GM12875 (cell line): ENCODE results near the gene CDK15.

ENCODE experiments used
- H3K4me3 ChIP-seq: one replicate; pipeline ENCODE4 v1.5.1; 2011; ENCODE audit warnings: low read depth, low read length, control low read depth
- TF ChIP-seq, protein P1 (sequence below): IDR thresholded peaks from 2 replicates; pipeline ENCODE4 v1.5.1; 2011; ENCODE audit warnings: low read depth, mild to moderate bottlenecking, control low read depth, inconsistent platforms, low read length, moderate library complexity, borderline replicate concordance; ENCODE audit not compliant: insufficient read depth

Gene CDK15

DNA sequence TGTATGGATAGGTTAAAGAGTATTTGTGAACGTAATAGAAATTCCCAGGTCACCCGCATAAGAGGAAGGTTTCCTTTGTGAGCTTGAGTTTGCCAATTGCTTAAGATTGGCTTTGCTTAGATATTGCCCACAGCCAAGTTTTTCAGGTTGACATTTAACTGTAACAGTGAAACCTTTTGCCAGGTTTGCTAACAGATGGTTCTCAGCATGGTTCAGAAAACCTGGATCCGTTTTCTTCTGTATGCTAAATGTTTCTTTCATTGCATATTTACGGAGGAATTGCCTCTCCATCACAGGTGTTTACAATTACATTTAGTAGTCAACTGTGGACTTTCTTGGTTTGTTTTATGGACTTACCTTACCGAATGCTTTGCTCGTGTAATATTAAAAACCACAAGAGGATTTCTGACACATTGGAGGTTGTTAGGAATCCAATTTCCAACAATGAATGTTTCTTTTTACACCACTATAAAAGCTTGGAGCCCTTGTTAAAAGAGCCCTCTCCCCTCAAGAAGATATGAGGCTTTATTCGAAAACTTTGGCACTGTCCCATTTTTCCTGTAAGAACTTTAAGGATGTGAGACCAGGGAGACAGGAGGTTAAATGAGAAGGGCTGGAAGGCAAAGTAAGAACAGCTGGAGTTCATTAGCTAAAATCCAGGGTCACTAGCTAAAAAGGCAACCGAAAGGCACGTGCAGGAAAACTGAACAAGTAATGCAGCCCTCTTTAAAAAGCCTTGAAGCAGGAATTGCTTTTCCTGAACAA is 7.8 kb downstream of the CDK15 start:
- no peak overlapping the region for H3K4me3 ChIP-seq
- TF ChIP-seq, protein P1, sequence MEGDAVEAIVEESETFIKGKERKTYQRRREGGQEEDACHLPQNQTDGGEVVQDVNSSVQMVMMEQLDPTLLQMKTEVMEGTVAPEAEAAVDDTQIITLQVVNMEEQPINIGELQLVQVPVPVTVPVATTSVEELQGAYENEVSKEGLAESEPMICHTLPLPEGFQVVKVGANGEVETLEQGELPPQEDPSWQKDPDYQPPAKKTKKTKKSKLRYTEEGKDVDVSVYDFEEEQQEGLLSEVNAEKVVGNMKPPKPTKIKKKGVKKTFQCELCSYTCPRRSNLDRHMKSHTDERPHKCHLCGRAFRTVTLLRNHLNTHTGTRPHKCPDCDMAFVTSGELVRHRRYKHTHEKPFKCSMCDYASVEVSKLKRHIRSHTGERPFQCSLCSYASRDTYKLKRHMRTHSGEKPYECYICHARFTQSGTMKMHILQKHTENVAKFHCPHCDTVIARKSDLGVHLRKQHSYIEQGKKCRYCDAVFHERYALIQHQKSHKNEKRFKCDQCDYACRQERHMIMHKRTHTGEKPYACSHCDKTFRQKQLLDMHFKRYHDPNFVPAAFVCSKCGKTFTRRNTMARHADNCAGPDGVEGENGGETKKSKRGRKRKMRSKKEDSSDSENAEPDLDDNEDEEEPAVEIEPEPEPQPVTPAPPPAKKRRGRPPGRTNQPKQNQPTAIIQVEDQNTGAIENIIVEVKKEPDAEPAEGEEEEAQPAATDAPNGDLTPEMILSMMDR = no peak

DNA sequence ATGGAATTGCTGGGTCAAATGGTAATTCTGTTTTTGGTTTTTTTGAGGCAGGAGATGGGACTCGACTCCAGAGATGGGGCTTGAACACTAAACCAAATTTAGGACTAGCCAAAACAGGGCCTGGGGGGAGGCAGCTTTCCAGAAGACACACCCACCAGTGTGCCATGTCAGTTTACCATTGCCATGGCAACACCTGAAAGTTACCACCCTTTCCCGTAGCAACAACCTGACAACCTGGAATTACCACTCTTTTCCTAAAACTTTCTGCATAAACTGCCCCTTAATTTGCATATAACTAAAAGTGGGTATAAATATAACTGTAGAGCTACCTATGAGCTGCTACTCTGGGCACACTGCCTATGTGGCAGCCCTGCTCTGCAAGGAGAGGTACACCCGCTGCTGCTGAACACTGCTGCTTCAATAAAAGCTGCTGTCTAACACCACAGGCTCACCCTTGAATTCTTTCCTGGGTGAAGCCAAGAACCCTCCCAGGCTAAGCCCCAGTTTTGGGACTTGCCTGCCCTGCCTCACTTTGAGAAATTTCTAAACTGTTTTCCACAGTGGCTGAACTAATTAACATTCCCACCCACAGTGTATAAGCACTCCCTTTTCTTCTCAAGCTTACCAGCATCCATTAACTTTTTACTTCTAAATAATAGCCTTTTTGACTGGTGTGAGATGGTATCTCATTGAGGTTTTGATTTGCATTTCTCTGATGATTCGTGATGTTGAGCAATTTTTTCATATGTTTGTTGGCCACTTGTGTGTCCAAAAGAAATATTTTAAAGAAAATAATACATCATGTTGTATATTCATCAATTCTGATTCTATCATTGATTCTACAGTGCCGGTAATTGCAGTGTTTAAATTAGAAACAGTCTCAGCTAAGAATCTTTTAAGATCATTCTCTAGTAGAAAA is 10.6 kb downstream of the CDK15 start:
- H3K4me3 ChIP-seq = no peak overlapping the region
- TF ChIP-seq, protein P1 = no peak

DNA sequence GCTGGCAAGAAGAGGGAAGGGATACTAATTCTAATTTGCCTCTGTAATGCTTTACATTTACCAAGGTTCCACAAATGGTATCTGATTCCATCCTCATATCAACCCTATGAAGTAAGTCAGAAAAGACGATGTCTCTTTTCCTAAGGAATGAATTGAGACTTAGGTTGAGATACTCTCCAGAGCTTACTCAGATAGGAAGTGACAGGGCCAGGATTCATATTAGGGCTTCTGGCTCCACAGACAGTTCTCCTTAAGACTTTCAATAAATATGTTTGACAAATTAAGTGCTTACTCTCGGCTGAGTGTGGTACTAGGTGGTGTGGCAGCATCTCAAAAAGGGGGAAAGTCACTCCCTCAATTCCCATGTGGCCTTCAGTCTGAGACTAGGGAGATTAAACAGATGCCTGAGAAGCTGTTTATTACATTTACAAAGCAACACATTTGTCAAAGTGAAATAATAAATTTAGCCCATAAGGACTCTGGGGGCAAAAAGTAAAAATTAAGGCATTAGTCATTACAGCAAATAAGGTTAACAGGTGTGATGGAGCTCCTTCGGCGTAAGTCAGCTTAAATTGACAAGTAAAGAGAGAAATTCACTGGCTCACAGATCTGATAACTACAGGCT is 14.2 kb downstream of the CDK15 start:
- H3K4me3 ChIP-seq = no peak overlapping the region
- TF ChIP-seq, protein P1 = no peak

DNA sequence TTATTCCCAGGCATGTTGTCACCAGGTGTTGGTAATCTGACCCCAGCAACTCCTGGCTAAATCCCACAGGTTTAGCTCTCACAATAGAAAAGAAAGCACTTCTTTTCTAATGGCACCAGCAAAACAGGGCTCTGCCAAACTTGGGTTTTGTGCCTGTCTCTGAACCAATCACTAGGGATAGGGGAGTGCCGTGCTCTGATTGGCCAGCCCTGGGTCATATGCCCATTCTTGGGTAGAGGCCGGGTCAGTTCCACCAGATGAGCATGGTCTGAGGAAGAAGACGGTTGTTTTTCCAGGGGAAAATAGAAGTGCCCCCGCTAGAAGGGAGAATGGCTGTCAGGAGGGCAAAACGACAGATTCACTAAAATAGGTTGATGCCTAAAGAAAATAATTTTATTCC is 14.7 kb downstream of the CDK15 start:
- H3K4me3 ChIP-seq = no peak overlapping the region
- TF ChIP-seq, protein P1 = no peak

DNA sequence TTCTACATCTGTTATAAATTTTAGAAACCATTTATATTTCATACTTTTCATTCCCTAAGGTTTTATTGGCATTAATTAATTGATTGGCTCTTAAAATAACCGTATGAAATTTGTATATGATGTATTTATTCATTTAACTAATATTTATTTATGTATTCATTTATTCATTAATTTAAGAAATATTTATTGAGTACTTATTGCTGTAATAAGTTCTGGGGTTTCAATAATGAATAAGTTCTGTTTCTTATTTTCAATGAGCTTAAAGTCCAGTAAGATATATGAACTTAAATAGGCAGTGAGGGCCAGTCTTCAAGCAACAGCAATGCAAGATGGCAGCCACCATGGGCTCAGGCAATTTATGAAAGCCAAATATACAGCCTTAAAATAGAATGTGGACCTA is 17.9 kb downstream of the CDK15 start:
- H3K4me3 ChIP-seq = no peak overlapping the region
- TF ChIP-seq, protein P1 = no peak

DNA sequence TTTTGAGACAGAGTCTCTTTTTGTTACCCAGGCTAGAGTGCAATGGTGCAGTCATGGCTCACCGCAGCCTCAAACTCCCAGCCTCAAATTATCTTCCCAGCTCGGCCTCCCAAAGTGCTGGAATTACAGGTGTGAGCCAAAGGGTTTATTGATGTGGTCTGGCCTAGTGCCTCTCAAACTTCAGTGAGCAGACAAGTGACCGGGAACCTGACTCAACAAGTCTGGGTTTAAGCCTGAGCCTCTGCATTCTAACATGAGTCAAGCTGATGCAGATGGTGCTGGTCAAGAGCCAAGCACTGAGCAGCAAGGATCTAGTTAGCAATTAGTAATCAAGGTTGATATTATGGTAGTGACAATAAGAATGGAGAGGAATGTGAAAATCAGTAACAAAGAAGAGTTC is 21.3 kb downstream of the CDK15 start:
- no peak overlapping the region for H3K4me3 ChIP-seq
- TF ChIP-seq, protein P1 = no peak
